IMR-90 (cell line): Measurements from ENCODE around the gene DNAJB5. TPM values are rescaled to one million over a fixed set of nuclear protein-coding genes. Genes with fewer than 3 reads are reported as not detected.

ENCODE experiments used
- ATAC-seq: fragments of 200-7000 bp; cut with Tn5 transposase; 2 replicates; pipeline ENCODE4 v1.9.1; 2020; ENCODE audit warnings: low read depth, mild to moderate bottlenecking, moderate library complexity
- BruUV-seq: library from RNA; stranded (reverse); fragments of 400-500 nt; replicated peaks from 2 replicates; lab custom pipeline; 2021; lab: Mats Ljungman, UMichigan
- CTCF ChIA-PET: fragments of 300-600 bp; formaldehyde crosslinking; extraction: SDS; loops from one replicate; lab custom pipeline; 2021; ENCODE audit warnings: antibody characterized with exemption; lab: Yijun Ruan, JAX
- POLR2A ChIA-PET: fragments of 300-600 bp; sonication (Branson Sonifier 250); formaldehyde crosslinking; loops from one replicate; lab custom pipeline; 2022; ENCODE audit warnings: antibody characterized with exemption; ENCODE audit not compliant: unreplicated experiment; lab: Charles Lee
- DNase-seq: peaks from one replicate; pipeline ENCODE4 v3.0.0; 2013
- H2AFZ ChIP-seq: replicated peaks from 2 replicates; pipeline ENCODE3; 2013; ENCODE audit warnings: low read length, mild to moderate bottlenecking; ENCODE audit not compliant: poor library complexity
- H2AK5ac ChIP-seq: 2 replicates; pipeline ENCODE4 v1.6.1; 2013; ENCODE audit warnings: low read depth, low read length, inconsistent platforms
- H2AK9ac ChIP-seq: replicated peaks from 2 replicates; pipeline ENCODE3; 2013; ENCODE audit warnings: mild to moderate bottlenecking, low read depth, low read length, moderate library complexity; ENCODE audit not compliant: poor library complexity
- H2BK120ac ChIP-seq: 2 replicates; pipeline ENCODE4 v1.6.1; 2013; ENCODE audit warnings: low read depth, low read length, inconsistent platforms
- H2BK15ac ChIP-seq: 3 replicates; pipeline ENCODE4 v1.6.1; 2013; ENCODE audit warnings: low read depth, low read length, inconsistent platforms
- H2BK20ac ChIP-seq: 2 replicates; pipeline ENCODE4 v1.6.1; 2013; ENCODE audit warnings: low read depth, mild to moderate bottlenecking, inconsistent platforms, low read length, moderate library complexity
- H2BK5ac ChIP-seq: 2 replicates; pipeline ENCODE4 v1.6.1; 2013; ENCODE audit warnings: mild to moderate bottlenecking, low read depth, low read length, inconsistent platforms; ENCODE audit not compliant: poor library complexity, severe bottlenecking
- H3K14ac ChIP-seq: replicated peaks from 2 replicates; pipeline ENCODE4 v1.6.1; 2013; ENCODE audit warnings: low read depth, low read length, inconsistent platforms
- H3K18ac ChIP-seq: 2 replicates; pipeline ENCODE4 v1.6.1; 2013; ENCODE audit warnings: low read depth, low read length, control low read depth
- H3K23ac ChIP-seq: 2 replicates; pipeline ENCODE4 v1.6.1; 2013; ENCODE audit warnings: low read depth, low read length, inconsistent platforms
- H3K27ac ChIP-seq: 2 replicates; pipeline ENCODE4 v1.5.1; 2013; ENCODE audit warnings: mild to moderate bottlenecking, control low read depth, low read length; ENCODE audit not compliant: insufficient read depth
- H3K27me3 ChIP-seq: 2 replicates; pipeline ENCODE4 v1.6.1; 2013; ENCODE audit warnings: low read length; ENCODE audit not compliant: control insufficient read depth, insufficient read depth
- H3K36me3 ChIP-seq: 2 replicates; pipeline ENCODE4 v1.6.1; 2013; ENCODE audit warnings: low read length, mixed read lengths; ENCODE audit not compliant: control insufficient read depth, insufficient read depth
- H3K4ac ChIP-seq: 2 replicates; pipeline ENCODE4 v1.6.1; 2013; ENCODE audit warnings: low read depth, low read length, inconsistent platforms
- H3K4me1 ChIP-seq: 2 replicates; pipeline ENCODE4 v1.6.1; 2013; ENCODE audit warnings: low read length, mixed read lengths; ENCODE audit not compliant: control insufficient read depth, insufficient read depth
- H3K4me2 ChIP-seq: 2 replicates; pipeline ENCODE4 v1.6.1; 2013; ENCODE audit warnings: low read depth, mild to moderate bottlenecking, control low read depth, low read length, moderate library complexity
- H3K4me3 ChIP-seq: 2 replicates; pipeline ENCODE4 v1.5.1; 2013; ENCODE audit warnings: low read depth, mild to moderate bottlenecking, control low read depth, low read length, moderate library complexity; ENCODE audit not compliant: insufficient read depth
- H3K56ac ChIP-seq: 2 replicates; pipeline ENCODE4 v1.6.1; 2013; ENCODE audit warnings: low read length, inconsistent platforms; ENCODE audit not compliant: insufficient read depth; ENCODE audit errors: extremely low read depth
- H3K79me1 ChIP-seq, 2 experiments: 2 replicates each; pipeline ENCODE4 v1.6.1; 2013; ENCODE audit warnings: low read length in 2 of 2, inconsistent platforms in 1 of 2, low read depth in 1 of 2
- H3K9ac ChIP-seq: 2 replicates; pipeline ENCODE4 v1.6.1; 2013; ENCODE audit warnings: low read depth, low read length, control low read depth
- H3K9me1 ChIP-seq: 2 replicates; pipeline ENCODE4 v1.6.1; 2013; ENCODE audit warnings: low read length, inconsistent platforms; ENCODE audit not compliant: insufficient read depth
- H3K9me3 ChIP-seq: 2 replicates; pipeline ENCODE4 v1.6.1; 2013; ENCODE audit warnings: low read length; ENCODE audit not compliant: control insufficient read depth, insufficient read depth
- H4K20me1 ChIP-seq: 2 replicates; pipeline ENCODE4 v1.6.1; 2013; ENCODE audit warnings: low read length, inconsistent platforms; ENCODE audit not compliant: insufficient read depth
- H4K5ac ChIP-seq: 2 replicates; pipeline ENCODE4 v1.6.1; 2013; ENCODE audit warnings: mild to moderate bottlenecking, low read depth, low read length, control low read depth
- H4K8ac ChIP-seq, 2 experiments: 2 replicates each; pipeline ENCODE4 v1.6.1; 2013; ENCODE audit warnings: low read depth in 2 of 2, low read length in 2 of 2, control low read depth in 1 of 2, inconsistent platforms in 1 of 2
- H4K91ac ChIP-seq: 2 replicates; pipeline ENCODE4 v1.6.1; 2013; ENCODE audit warnings: low read depth, low read length, inconsistent platforms; ENCODE audit not compliant: insufficient read depth
- CHD1 ChIP-seq: IDR thresholded peaks from 2 replicates; pipeline ENCODE4 v1.6.1; 2012; ENCODE audit warnings: low read depth, low read length, improper control_type of control experiment
- NFE2L2 ChIP-seq: fragments of 150-350 bp; IDR thresholded peaks from 2 replicates; pipeline ENCODE4 v1.6.1; 2016; ENCODE audit warnings: low read depth, mild to moderate bottlenecking, low read length
- WGBS, 2 experiments: methylation state at CpG; one replicate each; pipeline versions ENCODE4 v1.1.5 to v1.1.7; 2013; ENCODE audit warnings: missing lambda C conversion rate in 2 of 2; ENCODE audit not compliant: insufficient read length in 1 of 2; ENCODE audit errors: extremely low coverage in 2 of 2; 5-methylcytosine and 5-hydroxymethylcytosine counted together
- dilution Hi-C: fragments of 300-500 bp; cut with HindIII; formaldehyde crosslinking; loops from one replicate; pipeline ENCODE4 v1.14.3; 2018; ENCODE audit warnings: low sequenced_read_pairs; ENCODE audit not compliant: unreplicated experiment
- in situ Hi-C: fragments of 300-500 bp; cut with MboI; formaldehyde crosslinking; loops from 3 replicates; pipeline ENCODE4 v1.14.3; 2019; ENCODE audit warnings: low sequenced_read_pairs, inconsistent platforms, mixed read lengths
- intact Hi-C: fragments of 100-400 bp; cut with micrococcal nuclease; formaldehyde crosslinking; loops from 2 replicates; pipeline ENCODE4 v1.10.0; 2022
- polyA plus RNA-seq, 3 experiments: library from polyadenylated mRNA; depleted of rRNA; stranded (reverse); fragments of >200 nt; gene quantifications; 2 replicates each; pipeline ENCODE4 v1.2.3, GENCODE V29; 2012; ENCODE audit warnings: low replicate concordance in 1 of 3
- total RNA-seq: library from RNA; depleted of rRNA; stranded (reverse); fragments of >200 nt; gene quantifications from 2 replicates; pipeline ENCODE4 v1.2.3, GENCODE V29; 2012

The DNAJB5 gene
- total and polyA plus RNA-seq, 2 of the 4 experiments (the other 2 are of a cell fraction), result 11.4 to 14.9 TPM

- Histone ChIP-seq H4K20me1 (no peaks in the 10 kb centered on the region), H3K4me1 (no peaks in the 10 kb centered on the region), H2BK120ac (no peak overlapping the region), H3K9me3 (no peaks in the 10 kb centered on the region), H4K8ac (no peak overlapping the region), H2BK5ac (no peak overlapping the region), H3K4me3 (no peak overlapping the region), H3K36me3 (no peaks in the 10 kb centered on the region), H3K9ac (no peak overlapping the region), H3K4ac (no peak overlapping the region), H3K27ac (no peak overlapping the region), H3K4me2 (no peak overlapping the region), H3K27me3 (peaks cover 45% of the 10 kb centered on the region), H4K91ac (no peak overlapping the region), H2AFZ (no peak overlapping the region), H3K9me1 (no peaks in the 10 kb centered on the region), H3K79me1 (no peaks in the 10 kb centered on the region), H2BK20ac (no peak overlapping the region), H2AK5ac (no peak overlapping the region), H3K18ac (no peak overlapping the region), H3K56ac (no peak overlapping the region), H3K23ac (no peak overlapping the region), H2BK15ac (no peak overlapping the region), H2AK9ac (no peak overlapping the region), H3K14ac (no peak overlapping the region), H4K5ac (no peak overlapping the region)
- ATAC-seq, result no peak
- intact Hi-C loops (no loop called here), dilution Hi-C loops (no loop called here), in situ Hi-C loops (no loop called here)
- BruUV-seq, result no TSS peak
- ChIA-PET POLR2A (no interaction called here), CTCF (no interaction called here)
- WGBS, 2 experiments, result 0% methylated on average over 1 of the region's 11 CpGs; no CpG with 5 or more reads in 1 of the 2 experiments
- no peak for TF ChIP-seq CHD1
- TF ChIP-seq NFE2L2, result no peak
- DNase-seq, result no peak
These were observed 9.3 kb upstream of the DNAJB5 start for GRCh38 chr9:34980181-34980761.
